PC-9 (cell line): ENCODE results near the gene INPP5A.
"Not testable (repeated sequence)": the region's sequence is repeated elsewhere in the genome, so short reads cannot be mapped to it uniquely, and the experiment has no call there.

Experiments used
- EZH2 ChIP-seq: fragments of 200-600 bp; sonication (generic); IDR thresholded peaks from 2 replicates; pipeline ENCODE4 v1.8.0; 2017; ENCODE audit warnings: antibody characterized with exemption, low read depth
- TF ChIP-seq, protein P1 (sequence below): fragments of 200-600 bp; sonication (generic); conservative IDR thresholded peaks from 2 replicates; pipeline ENCODE4 v1.6.1; 2017; ENCODE audit warnings: mixed run types, antibody characterized with exemption, mild to moderate bottlenecking, moderate library complexity

DNA sequence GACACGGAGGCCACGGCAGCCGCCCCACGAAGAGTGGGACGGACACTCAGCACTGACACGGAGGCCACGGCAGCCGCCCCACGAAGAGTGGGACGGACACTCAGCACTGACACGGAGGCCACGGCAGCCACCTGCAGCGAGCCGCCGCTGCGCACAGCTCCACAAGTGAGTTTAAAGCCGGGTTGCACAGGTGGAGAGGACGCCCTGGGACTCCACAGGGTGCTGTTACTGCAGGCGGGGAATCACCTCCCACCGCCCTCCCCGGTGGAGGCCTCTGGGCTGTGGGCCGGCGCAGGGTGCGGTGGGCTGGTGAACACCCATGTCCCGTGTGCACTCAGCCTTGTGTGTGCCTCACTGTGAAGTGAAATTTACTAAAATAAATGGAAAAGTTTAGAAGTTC lies 235.2 kb downstream of the INPP5A start:
- TF ChIP-seq EZH2, result not testable (repeated sequence)
- TF ChIP-seq, protein P1, sequence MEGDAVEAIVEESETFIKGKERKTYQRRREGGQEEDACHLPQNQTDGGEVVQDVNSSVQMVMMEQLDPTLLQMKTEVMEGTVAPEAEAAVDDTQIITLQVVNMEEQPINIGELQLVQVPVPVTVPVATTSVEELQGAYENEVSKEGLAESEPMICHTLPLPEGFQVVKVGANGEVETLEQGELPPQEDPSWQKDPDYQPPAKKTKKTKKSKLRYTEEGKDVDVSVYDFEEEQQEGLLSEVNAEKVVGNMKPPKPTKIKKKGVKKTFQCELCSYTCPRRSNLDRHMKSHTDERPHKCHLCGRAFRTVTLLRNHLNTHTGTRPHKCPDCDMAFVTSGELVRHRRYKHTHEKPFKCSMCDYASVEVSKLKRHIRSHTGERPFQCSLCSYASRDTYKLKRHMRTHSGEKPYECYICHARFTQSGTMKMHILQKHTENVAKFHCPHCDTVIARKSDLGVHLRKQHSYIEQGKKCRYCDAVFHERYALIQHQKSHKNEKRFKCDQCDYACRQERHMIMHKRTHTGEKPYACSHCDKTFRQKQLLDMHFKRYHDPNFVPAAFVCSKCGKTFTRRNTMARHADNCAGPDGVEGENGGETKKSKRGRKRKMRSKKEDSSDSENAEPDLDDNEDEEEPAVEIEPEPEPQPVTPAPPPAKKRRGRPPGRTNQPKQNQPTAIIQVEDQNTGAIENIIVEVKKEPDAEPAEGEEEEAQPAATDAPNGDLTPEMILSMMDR, result not testable (repeated sequence)
